ENCODE data around the gene SEMA4C.
"Not testable (repeated sequence)": the region's sequence is repeated elsewhere in the genome, so short reads cannot be mapped to it uniquely, and the experiment has no call there.

Gene SEMA4C

GRCh38 chr2:96895746-96896651, 26.1 kb upstream of the SEMA4C start:
- DNase-seq (ENCODE audit: insufficient read length): no peak
- no peak for TF ChIP-seq POLR2AphosphoS5 (IDR thresholded peaks at IDR 0.05; ENCODE audit: low read depth, low read length)
- no peak for TF ChIP-seq TAF1 (IDR thresholded peaks at IDR 0.05; ENCODE audit: borderline replicate concordance, low read depth, low read length)
- TF ChIP-seq POLR2A (IDR thresholded peaks at IDR 0.05; ENCODE audit: low read depth, low read length): no peak
- no peak for FAIRE-seq

GRCh38 chr2:96895032-96895745, 25.3 kb upstream of the SEMA4C start:
- FAIRE-seq: no peak
- TF ChIP-seq POLR2A (IDR thresholded peaks at IDR 0.05; ENCODE audit: low read depth, low read length) (no peak), POLR2AphosphoS5 (IDR thresholded peaks at IDR 0.05; ENCODE audit: low read depth, low read length) (no peak), TAF1 (IDR thresholded peaks at IDR 0.05; ENCODE audit: borderline replicate concordance, low read depth, low read length) (no peak)
- DNase-seq (ENCODE audit: insufficient read length): no peak

- no peak for TF ChIP-seq POLR2AphosphoS5 (IDR thresholded peaks at IDR 0.05; ENCODE audit: low read depth, low read length)
- no peak for TF ChIP-seq POLR2A (IDR thresholded peaks at IDR 0.05; ENCODE audit: low read depth, low read length)
- FAIRE-seq (no peak), DNase-seq (ENCODE audit: insufficient read length) (no peak)
Observed at GRCh38 chr2:96894151-96894531, 24.3 kb upstream of the SEMA4C start.

GRCh38 chr2:96893289-96894150, 23.6 kb upstream of the SEMA4C start:
- TF ChIP-seq POLR2AphosphoS5 (IDR thresholded peaks at IDR 0.05; ENCODE audit: low read depth, low read length) (no peak), POLR2A (IDR thresholded peaks at IDR 0.05; ENCODE audit: low read depth, low read length) (no peak), TAF1 (IDR thresholded peaks at IDR 0.05; ENCODE audit: borderline replicate concordance, low read depth, low read length) (no peak)
- DNase-seq (ENCODE audit: insufficient read length) (no peak), FAIRE-seq (no peak)

- no peak for DNase-seq (ENCODE audit: insufficient read length)
- TF ChIP-seq TAF1 (IDR thresholded peaks at IDR 0.05; ENCODE audit: borderline replicate concordance, low read depth, low read length) (no peak), POLR2AphosphoS5 (IDR thresholded peaks at IDR 0.05; ENCODE audit: low read depth, low read length) (no peak), POLR2A (IDR thresholded peaks at IDR 0.05; ENCODE audit: low read depth, low read length) (no peak)
Observed at GRCh38 chr2:96891591-96892333, 21.9 kb upstream of the SEMA4C start.

GRCh38 chr2:96890726-96891385, 21.0 kb upstream of the SEMA4C start:
- TF ChIP-seq POLR2AphosphoS5 (IDR thresholded peaks at IDR 0.05; ENCODE audit: low read depth, low read length) (no peak), TAF1 (IDR thresholded peaks at IDR 0.05; ENCODE audit: borderline replicate concordance, low read depth, low read length) (no peak), POLR2A (IDR thresholded peaks at IDR 0.05; ENCODE audit: low read depth, low read length) (no peak)
- FAIRE-seq: no peak
- no peak for DNase-seq (ENCODE audit: insufficient read length)

More at GRCh38 chr2:96891591-96892333, 21.9 kb upstream of the SEMA4C start:
- FAIRE-seq: no peak

DNA sequence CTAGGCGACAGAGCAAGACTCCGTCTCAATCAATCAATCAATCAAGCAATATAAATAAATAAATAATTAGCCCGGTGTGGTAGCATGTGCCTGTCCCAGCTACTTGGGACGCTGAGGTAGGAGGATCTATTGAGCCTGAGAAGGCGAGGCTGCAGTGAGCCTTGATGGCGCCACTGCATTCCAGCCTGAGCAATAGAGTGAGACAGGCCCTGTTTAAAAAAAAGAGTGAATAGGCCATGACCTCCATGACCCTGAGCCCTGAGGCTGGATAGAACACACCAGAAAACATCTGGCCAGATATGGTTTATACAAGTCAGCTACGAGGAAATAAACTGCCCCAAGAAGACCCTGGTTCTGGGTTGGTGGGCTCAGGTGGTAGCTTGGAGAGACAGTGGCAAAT, 20.4 kb upstream of the SEMA4C start:
- FAIRE-seq (no peak), DNase-seq (ENCODE audit: insufficient read length) (no peak)

DNA sequence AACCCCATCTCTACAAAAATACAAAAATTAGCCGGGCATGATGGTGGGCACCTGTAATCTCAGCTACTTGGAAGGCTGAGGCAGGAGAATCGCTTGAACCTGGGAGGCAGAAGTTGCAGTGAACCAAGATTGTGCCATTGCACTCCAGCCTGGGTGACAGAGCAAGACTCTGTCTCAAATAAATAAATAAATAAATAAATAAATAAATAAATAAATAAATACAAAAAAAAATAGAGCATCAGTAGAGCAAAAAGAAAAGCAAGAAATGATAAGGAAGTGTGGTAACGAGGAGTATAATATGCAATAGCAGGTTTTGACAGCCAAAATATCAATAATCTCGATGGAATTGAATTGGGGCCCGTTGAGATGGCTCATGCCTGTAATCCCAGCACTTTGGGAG, 19.6 kb upstream of the SEMA4C start:
- FAIRE-seq; DNase-seq (ENCODE audit: insufficient read length): not testable (repeated sequence)

More for the DNA sequence above, 20.4 kb upstream of the SEMA4C start:
- no peak for TF ChIP-seq TAF1 (IDR thresholded peaks at IDR 0.05; ENCODE audit: borderline replicate concordance, low read depth, low read length)
- no peak for TF ChIP-seq POLR2A (IDR thresholded peaks at IDR 0.05; ENCODE audit: low read depth, low read length)
- TF ChIP-seq POLR2AphosphoS5 (IDR thresholded peaks at IDR 0.05; ENCODE audit: low read depth, low read length): no peak

DNA sequence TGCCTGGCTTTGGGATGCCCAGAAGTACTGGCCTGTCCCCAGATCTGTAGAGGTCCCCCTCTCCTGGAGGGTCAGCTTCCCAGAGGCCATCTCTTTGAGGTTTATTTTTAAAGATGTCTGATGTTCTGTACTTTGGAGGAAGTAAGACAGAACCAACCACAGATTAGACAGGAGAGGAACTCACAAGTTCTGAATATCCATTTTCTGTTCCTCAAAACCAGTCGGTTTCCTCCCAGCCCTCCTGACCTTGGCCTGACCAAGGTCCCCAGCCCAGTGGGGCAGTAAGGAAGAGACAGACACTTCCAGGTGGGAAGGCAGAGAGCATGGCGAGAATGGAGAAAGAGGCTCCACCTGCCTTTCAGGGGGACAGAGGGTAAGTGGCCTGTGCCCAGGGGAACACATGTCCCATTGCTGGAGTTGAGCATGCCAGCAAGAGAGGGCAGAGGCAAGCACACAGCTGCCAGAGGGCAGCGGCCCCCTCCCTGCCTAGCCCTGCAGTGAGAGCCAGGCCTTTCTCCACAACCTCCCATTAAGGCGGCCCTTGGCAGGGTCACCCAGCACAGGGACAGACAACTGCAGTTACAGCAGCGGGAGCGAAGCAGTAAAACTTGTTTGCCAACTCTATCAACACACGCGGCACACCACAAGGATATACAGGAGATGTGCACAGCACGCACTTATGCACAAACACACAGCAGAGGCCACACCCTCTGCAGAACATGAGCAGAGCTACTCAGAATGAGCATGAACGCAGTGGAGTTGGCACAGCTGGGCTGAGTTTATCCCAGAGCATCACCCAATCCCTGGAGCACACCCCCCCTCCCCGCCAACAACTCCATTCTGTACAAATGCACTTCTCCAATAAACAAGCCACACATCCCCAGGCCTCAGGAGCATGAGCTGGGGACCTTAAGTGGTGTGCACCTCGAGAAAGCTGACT, 18.5 kb upstream of the SEMA4C start:
- FAIRE-seq (no peak), DNase-seq (ENCODE audit: insufficient read length) (no peak)
- TF ChIP-seq POLR2A (IDR thresholded peaks at IDR 0.05; ENCODE audit: low read depth, low read length) (no peak), TAF1 (IDR thresholded peaks at IDR 0.05; ENCODE audit: borderline replicate concordance, low read depth, low read length) (no peak), POLR2AphosphoS5 (IDR thresholded peaks at IDR 0.05; ENCODE audit: low read depth, low read length) (no peak)
